T-helper 17 cell (primary cell): Measurements from ENCODE around the gene PDLIM5. TPM values are rescaled to one million over a fixed set of nuclear protein-coding genes. Genes with fewer than 3 reads are reported as not detected.
"Not testable (repeated sequence)": the region's sequence is repeated elsewhere in the genome, so short reads cannot be mapped to it uniquely, and the experiment has no call there.

Experiments used
- ATAC-seq: fragments of 150-1000 bp; cut with Tn5 transposase; 2 replicates; pipeline ENCODE4 v1.10.0; 2021; ENCODE audit warnings: mild to moderate bottlenecking, moderate library complexity
- DNase-seq, 3 donors: peaks; one replicate each; pipeline versions ENCODE4 v3.0.0 to v3.0.0-alpha.2; 2020 to 2021
- H3K9me3 ChIP-seq: one replicate; pipeline ENCODE4 v1.7.0; 2013; ENCODE audit warnings: low read length, mild to moderate bottlenecking; ENCODE audit not compliant: control insufficient read depth, poor library complexity, severe bottlenecking
- H3K27ac Mint-ChIP-seq: one replicate; pipeline ENCODE4 v1.8.0; 2022; ENCODE audit warnings: mild to moderate bottlenecking, moderate library complexity, mixed read lengths
- H3K27me3 Mint-ChIP-seq: one replicate; pipeline ENCODE4 v1.8.0; 2022; ENCODE audit warnings: mixed read lengths
- H3K36me3 Mint-ChIP-seq: one replicate; pipeline ENCODE4 v1.8.0; 2022; ENCODE audit warnings: low read depth, mixed read lengths
- H3K4me1 Mint-ChIP-seq: one replicate; pipeline ENCODE4 v1.8.0; 2022; ENCODE audit warnings: mild to moderate bottlenecking, mixed read lengths
- H3K4me3 Mint-ChIP-seq: one replicate; pipeline ENCODE4 v1.8.0; 2022; ENCODE audit warnings: mild to moderate bottlenecking, moderate library complexity, mixed read lengths
- total RNA-seq, 4 donors: library from RNA in 2 of 4; stranded (reverse) in 2 of 4; gene quantifications; one replicate each; pipeline ENCODE4 v1.2.3 and lab custom pipeline; 2022 to 2026

PDLIM5 gene
- total RNA-seq, 2 donors from 2014 or later: 25.9 to 37.6 TPM

- H3K4me3 Mint-ChIP-seq: no peak overlapping the region
- peaks cover 8% of the 10 kb centered on the region for H3K4me1 Mint-ChIP-seq
- H3K27ac Mint-ChIP-seq: no peak overlapping the region
- ATAC-seq (no peak), DNase-seq (no peak)
- no peaks in the 10 kb centered on the region for H3K27me3 Mint-ChIP-seq
- H3K36me3 Mint-ChIP-seq: no peaks in the 10 kb centered on the region
- H3K9me3 ChIP-seq: no peaks in the 10 kb centered on the region
Measured at GRCh38 chr4:94475794-94476193, 24.1 kb downstream of the PDLIM5 start.

- H3K4me1 Mint-ChIP-seq: peaks cover 8% of the 10 kb centered on the region
- H3K36me3 Mint-ChIP-seq: no peaks in the 10 kb centered on the region
- no peaks in the 10 kb centered on the region for H3K9me3 ChIP-seq
- no peaks in the 10 kb centered on the region for H3K27me3 Mint-ChIP-seq
- H3K4me3 Mint-ChIP-seq: no peak overlapping the region
- no peak overlapping the region for H3K27ac Mint-ChIP-seq
- ATAC-seq: no peak
- no peak for DNase-seq
Measured at GRCh38 chr4:94477227-94477626, 25.5 kb downstream of the PDLIM5 start.

- H3K9me3 ChIP-seq, ATAC-seq, H3K4me3 Mint-ChIP-seq, H3K4me1 Mint-ChIP-seq, H3K36me3 Mint-ChIP-seq, H3K27ac Mint-ChIP-seq, H3K27me3 Mint-ChIP-seq, DNase-seq: not testable (repeated sequence)
Measured at GRCh38 chr4:94478805-94479204, 27.1 kb downstream of the PDLIM5 start.

DNA sequence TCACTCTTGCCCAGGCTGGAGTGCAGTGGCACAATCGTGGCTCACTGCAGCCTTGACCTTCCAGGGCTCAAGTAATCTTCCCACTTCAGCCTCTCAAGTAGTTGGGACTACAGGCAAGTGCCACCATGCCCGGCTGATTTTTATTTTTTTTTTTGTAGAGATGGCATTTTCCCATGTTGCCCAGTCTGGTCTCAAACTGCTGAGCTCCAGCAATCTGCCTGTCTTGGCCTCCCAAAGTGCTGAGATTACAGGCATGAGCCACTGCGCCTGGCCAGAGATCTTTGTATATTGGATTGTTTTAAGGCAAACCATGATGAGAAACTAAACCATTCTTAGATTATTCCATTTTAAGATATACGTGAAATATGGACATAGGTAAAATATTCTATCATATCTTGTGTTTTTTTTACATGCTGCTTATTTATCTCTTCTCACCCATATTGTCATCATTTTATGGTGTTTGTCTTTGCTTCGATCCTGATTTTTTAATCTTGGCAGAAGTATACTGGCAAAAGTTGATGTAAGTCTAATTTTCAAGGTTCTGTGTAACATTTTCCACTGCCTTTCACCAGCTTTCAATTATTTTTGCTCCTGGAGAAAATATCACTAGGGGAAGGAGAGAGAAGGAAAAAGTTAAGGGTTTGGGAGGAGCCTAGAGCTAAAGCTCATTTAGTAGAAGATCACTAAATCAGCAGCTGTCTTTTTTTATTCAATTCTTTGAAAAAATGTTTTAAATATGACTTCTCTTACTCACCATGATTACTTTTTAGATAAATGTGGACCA is 27.8 kb downstream of the PDLIM5 start:
- Mint-ChIP-seq H3K36me3 (no peaks in the 10 kb centered on the region), H3K27me3 (no peaks in the 10 kb centered on the region), H3K27ac (no peak overlapping the region), H3K4me1 (peaks cover 9% of the 10 kb centered on the region), H3K4me3 (no peak overlapping the region)
- DNase-seq (no peak), ATAC-seq (no peak)
- H3K9me3 ChIP-seq: no peaks in the 10 kb centered on the region

GRCh38 chr4:94480362-94480951 is 28.7 kb downstream of the PDLIM5 start:
- Mint-ChIP-seq H3K27me3 (no peaks in the 10 kb centered on the region), H3K36me3 (no peaks in the 10 kb centered on the region), H3K27ac (peak overlapping the region; percentile 39), H3K4me1 (peaks cover 13% of the 10 kb centered on the region), H3K4me3 (no peak overlapping the region)
- DNase-seq: no peak
- ATAC-seq: no peak
- H3K9me3 ChIP-seq: no peaks in the 10 kb centered on the region

GRCh38 chr4:94483895-94484294 is 32.2 kb downstream of the PDLIM5 start:
- DNase-seq (no peak), ATAC-seq (no peak)
- Mint-ChIP-seq H3K27ac (no peak overlapping the region), H3K4me1 (peaks cover 10% of the 10 kb centered on the region), H3K27me3 (no peaks in the 10 kb centered on the region), H3K36me3 (no peaks in the 10 kb centered on the region), H3K4me3 (no peak overlapping the region)
- H3K9me3 ChIP-seq: no peaks in the 10 kb centered on the region

GRCh38 chr4:94484818-94485217 is 33.1 kb downstream of the PDLIM5 start:
- H3K27me3 Mint-ChIP-seq: no peaks in the 10 kb centered on the region
- peaks cover 8% of the 10 kb centered on the region for H3K4me1 Mint-ChIP-seq
- H3K4me3 Mint-ChIP-seq: no peak overlapping the region
- ATAC-seq (no peak), DNase-seq (no peak)
- no peak overlapping the region for H3K27ac Mint-ChIP-seq
- H3K9me3 ChIP-seq: no peaks in the 10 kb centered on the region
- no peaks in the 10 kb centered on the region for H3K36me3 Mint-ChIP-seq

GRCh38 chr4:94486372-94486801 is 34.6 kb downstream of the PDLIM5 start:
- Mint-ChIP-seq H3K36me3 (no peaks in the 10 kb centered on the region), H3K27ac (no peak overlapping the region), H3K27me3 (no peaks in the 10 kb centered on the region), H3K4me1 (peaks cover 4% of the 10 kb centered on the region), H3K4me3 (no peak overlapping the region)
- DNase-seq (no peak), ATAC-seq (no peak)
- no peaks in the 10 kb centered on the region for H3K9me3 ChIP-seq

DNA sequence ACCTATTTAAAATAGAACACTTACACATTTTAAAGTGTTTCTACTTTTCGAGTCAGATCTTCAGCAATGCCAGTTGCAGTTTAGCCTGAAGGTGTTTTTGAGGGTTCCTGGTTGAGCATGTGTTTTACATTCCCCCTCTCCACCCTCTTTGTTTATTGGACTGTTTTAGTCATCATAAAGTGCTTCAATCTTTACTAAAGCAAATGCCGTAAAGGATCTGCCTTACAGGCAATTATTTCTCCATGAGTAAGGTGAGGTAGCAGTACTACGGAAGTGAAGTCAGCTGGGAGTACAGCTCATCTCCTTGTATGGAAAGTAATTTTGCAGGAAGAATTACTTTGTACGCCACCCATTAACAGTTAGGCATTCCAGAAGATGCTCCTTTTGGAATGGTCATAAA is 36.9 kb downstream of the PDLIM5 start:
- no peaks in the 10 kb centered on the region for H3K27me3 Mint-ChIP-seq
- no peaks in the 10 kb centered on the region for H3K9me3 ChIP-seq
- DNase-seq (no peak), ATAC-seq (no peak)
- peaks cover 4% of the 10 kb centered on the region for H3K4me1 Mint-ChIP-seq
- no peak overlapping the region for H3K4me3 Mint-ChIP-seq
- no peaks in the 10 kb centered on the region for H3K36me3 Mint-ChIP-seq
- H3K27ac Mint-ChIP-seq: no peak overlapping the region

DNA sequence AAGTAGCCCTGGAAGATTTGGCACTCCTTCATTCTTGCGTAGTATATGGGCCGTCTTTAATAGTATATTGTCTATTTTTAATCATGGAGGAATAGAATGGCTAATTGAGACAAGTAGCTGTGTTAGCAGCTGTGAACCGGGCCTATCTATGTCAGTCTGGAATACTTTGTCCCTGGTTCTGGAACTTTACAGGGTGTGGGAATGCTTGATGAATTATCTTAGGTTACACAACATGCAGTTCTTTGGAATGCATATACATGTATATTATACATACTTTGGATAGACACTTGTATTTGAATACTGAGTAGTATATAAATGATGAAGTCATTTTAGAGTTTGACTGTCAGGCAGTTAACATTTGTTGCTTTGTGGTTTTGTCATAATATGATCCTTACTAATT is 37.4 kb downstream of the PDLIM5 start:
- ATAC-seq: no peak
- no peaks in the 10 kb centered on the region for H3K9me3 ChIP-seq
- no peak for DNase-seq
- Mint-ChIP-seq H3K4me1 (peaks cover 4% of the 10 kb centered on the region), H3K27ac (no peak overlapping the region), H3K4me3 (no peak overlapping the region), H3K36me3 (no peaks in the 10 kb centered on the region), H3K27me3 (no peaks in the 10 kb centered on the region)

- Mint-ChIP-seq H3K4me3 (no peak overlapping the region), H3K27me3 (no peaks in the 10 kb centered on the region), H3K4me1 (no peaks in the 10 kb centered on the region), H3K27ac (no peak overlapping the region), H3K36me3 (no peaks in the 10 kb centered on the region)
- no peaks in the 10 kb centered on the region for H3K9me3 ChIP-seq
- DNase-seq (no peak), ATAC-seq (no peak)
Measured at GRCh38 chr4:94490437-94490836, 38.7 kb downstream of the PDLIM5 start.

- no peaks in the 10 kb centered on the region for H3K27me3 Mint-ChIP-seq
- no peak overlapping the region for H3K27ac Mint-ChIP-seq
- DNase-seq (no peak), ATAC-seq (no peak)
- no peaks in the 10 kb centered on the region for H3K9me3 ChIP-seq
- peaks cover 3% of the 10 kb centered on the region for H3K4me1 Mint-ChIP-seq
- no peak overlapping the region for H3K4me3 Mint-ChIP-seq
- no peaks in the 10 kb centered on the region for H3K36me3 Mint-ChIP-seq
Measured at GRCh38 chr4:94491322-94491721, 39.6 kb downstream of the PDLIM5 start.

- H3K9me3 ChIP-seq: no peaks in the 10 kb centered on the region
- H3K27me3 Mint-ChIP-seq: no peaks in the 10 kb centered on the region
- DNase-seq (no peak), ATAC-seq (no peak)
- no peaks in the 10 kb centered on the region for H3K36me3 Mint-ChIP-seq
- H3K27ac Mint-ChIP-seq: no peak overlapping the region
- H3K4me3 Mint-ChIP-seq: no peak overlapping the region
- H3K4me1 Mint-ChIP-seq: peaks cover 5% of the 10 kb centered on the region
Measured at GRCh38 chr4:94495408-94495807, 43.7 kb downstream of the PDLIM5 start.

DNA sequence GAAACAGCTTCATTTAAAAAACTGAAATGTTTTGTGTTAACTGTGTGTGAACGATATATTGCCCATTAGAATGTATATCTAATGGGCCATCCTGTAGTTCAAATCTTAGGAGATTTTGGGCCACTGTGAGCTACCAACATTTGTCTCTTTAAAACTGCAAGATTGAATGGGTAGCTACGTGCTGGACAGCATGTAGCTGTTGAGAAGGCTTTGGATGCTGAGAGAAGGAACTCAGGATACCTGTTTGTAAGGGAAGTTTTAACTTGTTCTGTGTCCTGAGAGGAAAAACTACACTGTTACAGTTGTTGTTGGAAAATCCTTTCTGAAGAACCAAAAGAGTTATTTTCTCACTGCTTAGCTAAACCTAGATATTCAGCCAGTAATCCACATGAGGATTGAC is 45.9 kb downstream of the PDLIM5 start:
- H3K9me3 ChIP-seq: no peaks in the 10 kb centered on the region
- ATAC-seq (no peak), DNase-seq (no peak)
- Mint-ChIP-seq H3K4me1 (peaks cover 5% of the 10 kb centered on the region), H3K27me3 (no peaks in the 10 kb centered on the region), H3K36me3 (peaks cover 2% of the 10 kb centered on the region), H3K4me3 (no peak overlapping the region), H3K27ac (no peak overlapping the region)
